ENCODE measurements around the gene CTIF. TPM values are rescaled to one million over a fixed set of nuclear protein-coding genes. Genes with fewer than 3 reads are reported as not detected.

CTIF gene
- total RNA-seq, 4 donors from 2014 or later, result 29.0 to 61.5 (median 37.7) TPM

- WGBS, result 100% methylated on average over 4 of the region's 4 CpGs
- H3K4me1 ChIP-seq, result peaks cover 17% of the 10 kb centered on the region
- no peaks in the 10 kb centered on the region for H3K27me3 ChIP-seq
- DNase-seq (ENCODE audit: low spot score in 2 of 2), result peak in 1 of 2 donors; percentile 19
- TF ChIP-seq, protein P1, sequence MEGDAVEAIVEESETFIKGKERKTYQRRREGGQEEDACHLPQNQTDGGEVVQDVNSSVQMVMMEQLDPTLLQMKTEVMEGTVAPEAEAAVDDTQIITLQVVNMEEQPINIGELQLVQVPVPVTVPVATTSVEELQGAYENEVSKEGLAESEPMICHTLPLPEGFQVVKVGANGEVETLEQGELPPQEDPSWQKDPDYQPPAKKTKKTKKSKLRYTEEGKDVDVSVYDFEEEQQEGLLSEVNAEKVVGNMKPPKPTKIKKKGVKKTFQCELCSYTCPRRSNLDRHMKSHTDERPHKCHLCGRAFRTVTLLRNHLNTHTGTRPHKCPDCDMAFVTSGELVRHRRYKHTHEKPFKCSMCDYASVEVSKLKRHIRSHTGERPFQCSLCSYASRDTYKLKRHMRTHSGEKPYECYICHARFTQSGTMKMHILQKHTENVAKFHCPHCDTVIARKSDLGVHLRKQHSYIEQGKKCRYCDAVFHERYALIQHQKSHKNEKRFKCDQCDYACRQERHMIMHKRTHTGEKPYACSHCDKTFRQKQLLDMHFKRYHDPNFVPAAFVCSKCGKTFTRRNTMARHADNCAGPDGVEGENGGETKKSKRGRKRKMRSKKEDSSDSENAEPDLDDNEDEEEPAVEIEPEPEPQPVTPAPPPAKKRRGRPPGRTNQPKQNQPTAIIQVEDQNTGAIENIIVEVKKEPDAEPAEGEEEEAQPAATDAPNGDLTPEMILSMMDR (IDR thresholded peaks at IDR 0.05), result no peak
- TF ChIP-seq EP300 (IDR thresholded peaks at IDR 0.05), result no peak
- no peak for TF ChIP-seq POLR2AphosphoS5 (IDR thresholded peaks at IDR 0.05)
- TF ChIP-seq POLR2A (IDR thresholded peaks at IDR 0.05), result no peak
- H3K27ac ChIP-seq, result no peak overlapping the region
- no peak overlapping the region for H3K4me3 ChIP-seq
- H3K36me3 ChIP-seq, result no peaks in the 10 kb centered on the region
- H3K9me3 ChIP-seq, result no peaks in the 10 kb centered on the region
Observed at GRCh38 chr18:48891721-48892120, 352.9 kb downstream of the CTIF start.

DNA sequence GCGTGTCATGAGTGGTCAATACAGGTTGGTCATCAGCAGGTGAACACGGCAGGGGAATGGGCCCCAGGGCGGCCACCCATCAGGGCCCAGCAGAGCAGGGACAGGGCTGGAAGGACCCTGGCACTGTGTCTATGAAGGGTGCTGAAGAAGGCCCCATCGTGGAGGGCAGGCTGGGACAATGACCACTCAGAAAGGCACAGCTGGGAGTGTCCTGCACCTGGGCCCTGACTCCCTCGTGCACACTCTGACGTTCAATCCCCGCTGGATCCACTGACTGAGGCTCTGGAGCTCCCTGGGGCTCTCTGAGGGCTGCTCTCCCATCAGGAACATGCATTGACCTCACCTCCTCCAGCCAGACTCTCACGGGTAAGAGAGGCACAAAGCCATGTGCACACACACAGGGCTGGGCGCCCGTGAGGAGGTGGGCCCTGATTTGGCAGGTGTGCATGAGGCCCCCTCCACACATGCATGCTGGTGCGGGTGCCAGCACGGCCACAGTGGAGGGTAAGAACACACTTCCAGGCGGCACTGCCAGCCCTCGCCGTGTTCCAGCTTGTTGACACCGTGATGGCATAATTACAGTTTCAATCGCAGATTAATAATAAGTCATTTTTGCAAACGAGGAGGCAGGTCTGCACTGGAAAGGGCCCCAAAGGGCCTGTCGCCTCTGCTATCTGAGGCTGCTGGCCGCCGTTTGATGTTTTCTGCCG is 353.5 kb downstream of the CTIF start:
- 70% methylated on average over 19 of the region's 22 CpGs for WGBS
- H3K9me3 ChIP-seq, result no peaks in the 10 kb centered on the region
- H3K36me3 ChIP-seq, result no peaks in the 10 kb centered on the region
- TF ChIP-seq POLR2AphosphoS5 (IDR thresholded peaks at IDR 0.05) (no peak), POLR2A (IDR thresholded peaks at IDR 0.05) (no peak), EP300 (IDR thresholded peaks at IDR 0.05) (no peak)
- TF ChIP-seq, protein P1 (IDR thresholded peaks at IDR 0.05), result no peak
- no peaks in the 10 kb centered on the region for H3K27me3 ChIP-seq
- H3K4me3 ChIP-seq, result no peak overlapping the region
- DNase-seq (ENCODE audit: low spot score in 2 of 2), result peak in 1 of 2 donors; percentile 56
- peaks cover 19% of the 10 kb centered on the region for H3K4me1 ChIP-seq
- H3K27ac ChIP-seq, result no peak overlapping the region

DNA sequence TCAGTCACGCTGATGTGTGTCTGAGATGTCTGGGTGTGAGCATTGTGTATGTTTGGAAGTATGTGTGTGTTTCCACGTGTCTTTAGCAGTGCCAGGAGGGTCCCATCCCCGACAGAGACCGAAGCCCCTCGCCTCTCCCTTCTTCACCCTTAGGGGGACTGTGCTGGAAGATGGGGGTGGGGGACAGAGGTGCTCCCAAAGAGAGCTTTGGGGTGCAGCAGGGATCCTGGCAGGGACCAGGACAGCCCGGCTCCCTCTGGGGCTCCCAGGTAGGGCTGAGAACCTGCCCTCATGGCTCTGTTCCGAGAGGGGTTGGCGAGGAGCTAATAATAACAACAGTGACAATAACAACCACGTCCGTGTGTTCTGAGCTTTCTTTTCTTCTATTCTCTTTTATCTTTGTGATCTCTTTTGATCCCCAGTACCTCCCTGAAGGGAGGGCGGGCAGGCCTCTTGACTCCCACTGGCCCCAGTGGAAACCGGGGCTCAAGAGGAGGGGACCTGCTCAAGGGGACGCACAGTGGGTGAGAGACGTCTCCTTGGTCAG is 354.3 kb downstream of the CTIF start:
- no peak overlapping the region for H3K4me3 ChIP-seq
- no peaks in the 10 kb centered on the region for H3K27me3 ChIP-seq
- H3K36me3 ChIP-seq, result no peaks in the 10 kb centered on the region
- 34% methylated on average over 14 of the region's 14 CpGs for WGBS
- peak in 1 of 2 donors; percentile 49 for DNase-seq (ENCODE audit: low spot score in 2 of 2)
- H3K4me1 ChIP-seq, result peaks cover 21% of the 10 kb centered on the region
- H3K9me3 ChIP-seq, result no peaks in the 10 kb centered on the region
- no peak overlapping the region for H3K27ac ChIP-seq
- TF ChIP-seq, protein P1 (IDR thresholded peaks at IDR 0.05), result no peak
- TF ChIP-seq EP300 (IDR thresholded peaks at IDR 0.05) (no peak), POLR2AphosphoS5 (IDR thresholded peaks at IDR 0.05) (no peak)

GRCh38 chr18:48893608-48894600 is 355.1 kb downstream of the CTIF start:
- H3K4me3 ChIP-seq, result no peak overlapping the region
- no peak overlapping the region for H3K27ac ChIP-seq
- TF ChIP-seq, protein P1 (IDR thresholded peaks at IDR 0.05), result no peak
- TF ChIP-seq EP300 (IDR thresholded peaks at IDR 0.05) (no peak), POLR2A (IDR thresholded peaks at IDR 0.05) (no peak), POLR2AphosphoS5 (IDR thresholded peaks at IDR 0.05) (no peak)
- H3K4me1 ChIP-seq, result peaks cover 21% of the 10 kb centered on the region
- peak in 1 of 2 donors; percentile 59 for DNase-seq (ENCODE audit: low spot score in 2 of 2)
- H3K9me3 ChIP-seq, result no peaks in the 10 kb centered on the region
- H3K36me3 ChIP-seq, result no peaks in the 10 kb centered on the region
- 90% methylated on average over 10 of the region's 25 CpGs for WGBS
- H3K27me3 ChIP-seq, result no peaks in the 10 kb centered on the region
